Neural cell (in vitro differentiated cells): ENCODE data around the gene FARSA. TPM values are rescaled to one million over a fixed set of nuclear protein-coding genes. Genes with fewer than 3 reads are reported as not detected.

ENCODE experiments used
- H2AFZ ChIP-seq: fragments of 200-600, 300-800 bp; sonication (generic), shearing (Covaris generic); 2 replicates; pipeline ENCODE4 v1.6.0; 2014; ENCODE audit warnings: low read depth, mild to moderate bottlenecking, antibody characterized with exemption, low read length, moderate library complexity
- H3F3A ChIP-seq: fragments of 200-600 bp; shearing (Covaris generic); 2 replicates; pipeline ENCODE4 v1.6.1; 2016; ENCODE audit warnings: mild to moderate bottlenecking, moderate library complexity, mixed read lengths, antibody characterized with exemption, low read length; ENCODE audit not compliant: insufficient read depth, poor library complexity, severe bottlenecking
- H3K27ac ChIP-seq: fragments of 200-600, 300-800 bp; sonication (generic), shearing (Covaris generic); 2 replicates; pipeline ENCODE4 v1.5.1; 2014; ENCODE audit warnings: mild to moderate bottlenecking, low read length, moderate library complexity
- H3K27me3 ChIP-seq: fragments of 300-800, 200-600 bp; sonication (generic), shearing (Covaris generic); 2 replicates; pipeline ENCODE4 v1.6.0; 2014; ENCODE audit warnings: mild to moderate bottlenecking, low read depth, low read length, moderate library complexity; ENCODE audit not compliant: insufficient read depth
- H3K36me3 ChIP-seq: fragments of 300-800, 200-600 bp; sonication (generic), shearing (Covaris generic); 2 replicates; pipeline ENCODE4 v1.5.1; 2014; ENCODE audit warnings: mild to moderate bottlenecking, antibody characterized with exemption, low read length, moderate library complexity; ENCODE audit not compliant: insufficient read depth
- H3K4me2 ChIP-seq: fragments of 300-800, 200-600 bp; sonication (generic), shearing (Covaris generic); 2 replicates; pipeline ENCODE4 v1.6.0; 2014; ENCODE audit warnings: mild to moderate bottlenecking, low read length
- H3K4me3 ChIP-seq: fragments of 300-800, 200-600 bp; sonication (generic), shearing (Covaris generic); 2 replicates; pipeline ENCODE4 v1.5.1; 2014; ENCODE audit warnings: mild to moderate bottlenecking, low read length, moderate library complexity
- H3K79me2 ChIP-seq: fragments of 200-600 bp; shearing (Covaris generic); replicated peaks from 2 replicates; pipeline ENCODE4 v1.6.0; 2014; ENCODE audit warnings: mild to moderate bottlenecking, low read length, moderate library complexity; ENCODE audit not compliant: insufficient read depth
- H3K9ac ChIP-seq: fragments of 300-800, 200-600 bp; sonication (generic), shearing (Covaris generic); 2 replicates; pipeline ENCODE4 v1.6.1; 2016; ENCODE audit warnings: mild to moderate bottlenecking, low read length, mixed read lengths
- H3K9me2 ChIP-seq: fragments of 200-600 bp; shearing (Covaris generic); 2 replicates; pipeline ENCODE4 v1.6.1; 2016; ENCODE audit warnings: mild to moderate bottlenecking, low read length, mixed read lengths; ENCODE audit not compliant: insufficient read depth
- H3K9me3 ChIP-seq: fragments of 200-600, 300-800 bp; sonication (generic), shearing (Covaris generic); 2 replicates; pipeline ENCODE4 v1.6.1; 2016; ENCODE audit warnings: mild to moderate bottlenecking, mixed run types, low read length, moderate library complexity, mixed read lengths
- H4K20me1 ChIP-seq: fragments of 200-600 bp; shearing (Covaris generic); 2 replicates; pipeline ENCODE4 v1.6.1; 2016; ENCODE audit warnings: mild to moderate bottlenecking, mixed run types; ENCODE audit not compliant: insufficient read depth
- CTCF ChIP-seq: fragments of 450-650 bp; IDR thresholded peaks from 2 replicates; pipeline ENCODE4 v1.5.1; 2014; ENCODE audit warnings: antibody characterized with exemption, mild to moderate bottlenecking, moderate library complexity; ENCODE audit not compliant: poor library complexity, severe bottlenecking
- EP300 ChIP-seq: fragments of 450-650 bp; conservative IDR thresholded peaks from 2 replicates; pipeline ENCODE4 v1.6.1; 2014; ENCODE audit warnings: antibody characterized with exemption, mild to moderate bottlenecking, moderate library complexity; ENCODE audit not compliant: poor library complexity, severe bottlenecking
- EZH2 ChIP-seq: fragments of 200-600, 300-800 bp; shearing (Covaris generic), sonication (generic); IDR thresholded peaks from 2 replicates; pipeline ENCODE4 v1.6.1; 2014; ENCODE audit warnings: antibody characterized with exemption, low read length, borderline replicate concordance, mild to moderate bottlenecking; ENCODE audit not compliant: insufficient read depth, poor library complexity, severe bottlenecking
- MXI1 ChIP-seq: fragments of 450-650 bp; conservative IDR thresholded peaks from 2 replicates; pipeline ENCODE4 v1.6.1; 2014; ENCODE audit warnings: antibody characterized with exemption, mild to moderate bottlenecking; ENCODE audit not compliant: poor library complexity, severe bottlenecking
- POLR2AphosphoS5 ChIP-seq: IDR thresholded peaks from 2 replicates; pipeline ENCODE4 v1.6.1; 2012
- RAD21 ChIP-seq: fragments of 450-650 bp; conservative IDR thresholded peaks from 2 replicates; pipeline ENCODE4 v1.6.1; 2014; ENCODE audit warnings: antibody characterized with exemption, mild to moderate bottlenecking, moderate library complexity
- REST ChIP-seq: IDR thresholded peaks from 2 replicates; pipeline ENCODE4 v1.6.1; 2012; ENCODE audit warnings: borderline replicate concordance
- SMC3 ChIP-seq: fragments of 450-650 bp; conservative IDR thresholded peaks from 2 replicates; pipeline ENCODE4 v1.6.1; 2014; ENCODE audit warnings: antibody characterized with exemption, mild to moderate bottlenecking, moderate library complexity; ENCODE audit not compliant: poor library complexity
- TAF1 ChIP-seq: IDR thresholded peaks from 2 replicates; pipeline ENCODE4 v1.6.1; 2012; ENCODE audit warnings: low read depth
- polyA plus RNA-seq: library from polyadenylated mRNA; depleted of rRNA; stranded (reverse); fragments of >200 nt; gene quantifications from 2 replicates; pipeline ENCODE4 v1.2.3, GENCODE V29; 2014

The FARSA gene
- polyA plus RNA-seq, 1 donor from 2014 or later: 47.6 TPM

- no peak overlapping the region for H3K4me3 ChIP-seq
- TF ChIP-seq REST: no peak
- no peaks in the 10 kb centered on the region for H3K79me2 ChIP-seq
- H3K9me2 ChIP-seq: no peaks in the 10 kb centered on the region
- H2AFZ ChIP-seq: no peak overlapping the region
- H3K9me3 ChIP-seq: no peaks in the 10 kb centered on the region
- H3K9ac ChIP-seq: no peak overlapping the region
- H3K36me3 ChIP-seq: no peaks in the 10 kb centered on the region
- H4K20me1 ChIP-seq: no peaks in the 10 kb centered on the region
- H3K27me3 ChIP-seq: no peaks in the 10 kb centered on the region
- no peaks in the 10 kb centered on the region for H3F3A ChIP-seq
- H3K4me2 ChIP-seq: no peak overlapping the region
- no peak overlapping the region for H3K27ac ChIP-seq
Measured at GRCh38 chr19:12899891-12900518, 33.5 kb downstream of the FARSA start.

GRCh38 chr19:12896460-12896859, 37.1 kb downstream of the FARSA start:
- H3K4me3 ChIP-seq: no peak overlapping the region
- TF ChIP-seq EZH2: no peak
- no peak for TF ChIP-seq SMC3
- TF ChIP-seq CTCF: no peak
- TF ChIP-seq RAD21: no peak
- no peak for TF ChIP-seq TAF1
- TF ChIP-seq POLR2AphosphoS5: no peak
- no peak for TF ChIP-seq EP300
- TF ChIP-seq MXI1: no peak
- TF ChIP-seq REST: no peak
- H3K4me2 ChIP-seq: no peak overlapping the region
- no peaks in the 10 kb centered on the region for H3K27me3 ChIP-seq
- H3K36me3 ChIP-seq: no peaks in the 10 kb centered on the region
- H3K9me3 ChIP-seq: no peaks in the 10 kb centered on the region
- H3K79me2 ChIP-seq: no peaks in the 10 kb centered on the region
- no peak overlapping the region for H3K9ac ChIP-seq
- H4K20me1 ChIP-seq: no peaks in the 10 kb centered on the region
- no peaks in the 10 kb centered on the region for H3F3A ChIP-seq
- H2AFZ ChIP-seq: no peak overlapping the region
- no peaks in the 10 kb centered on the region for H3K9me2 ChIP-seq
- H3K27ac ChIP-seq: no peak overlapping the region
